Astrocyte (in vitro differentiated cells and primary cell): ENCODE data around the gene CD300E.

Source experiments
- EZH2 ChIP-seq: IDR thresholded peaks from 2 replicates; pipeline ENCODE4 v1.6.1; 2012; ENCODE audit warnings: mild to moderate bottlenecking, low read length, inconsistent platforms; ENCODE audit not compliant: insufficient read depth
- TF ChIP-seq, protein P1 (sequence below): IDR thresholded peaks from 2 replicates; pipeline ENCODE4 v1.5.1; 2011; ENCODE audit warnings: low read depth, mild to moderate bottlenecking, inconsistent platforms, low read length, moderate library complexity; ENCODE audit not compliant: insufficient read depth

DNA sequence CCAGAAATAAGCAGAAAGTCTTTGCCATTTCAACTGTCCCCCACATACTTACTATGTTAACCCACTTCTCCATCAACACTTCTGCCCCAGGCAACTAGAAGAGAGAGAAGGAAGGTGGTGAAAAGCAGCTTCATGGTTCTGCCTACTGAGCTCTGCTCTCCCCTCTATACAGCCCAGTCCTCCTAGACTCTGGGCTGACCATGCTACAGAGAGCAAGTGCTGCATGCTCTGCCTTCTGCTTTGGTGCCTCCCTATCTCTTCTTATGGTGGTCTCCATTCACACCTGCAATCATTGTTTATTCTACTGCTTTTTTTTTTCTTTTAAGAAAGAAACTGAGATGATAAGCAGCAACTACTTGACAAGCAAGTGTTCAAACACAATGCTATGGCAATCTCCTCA, 20.3 kb upstream of the CD300E start:
- TF ChIP-seq, protein P1, sequence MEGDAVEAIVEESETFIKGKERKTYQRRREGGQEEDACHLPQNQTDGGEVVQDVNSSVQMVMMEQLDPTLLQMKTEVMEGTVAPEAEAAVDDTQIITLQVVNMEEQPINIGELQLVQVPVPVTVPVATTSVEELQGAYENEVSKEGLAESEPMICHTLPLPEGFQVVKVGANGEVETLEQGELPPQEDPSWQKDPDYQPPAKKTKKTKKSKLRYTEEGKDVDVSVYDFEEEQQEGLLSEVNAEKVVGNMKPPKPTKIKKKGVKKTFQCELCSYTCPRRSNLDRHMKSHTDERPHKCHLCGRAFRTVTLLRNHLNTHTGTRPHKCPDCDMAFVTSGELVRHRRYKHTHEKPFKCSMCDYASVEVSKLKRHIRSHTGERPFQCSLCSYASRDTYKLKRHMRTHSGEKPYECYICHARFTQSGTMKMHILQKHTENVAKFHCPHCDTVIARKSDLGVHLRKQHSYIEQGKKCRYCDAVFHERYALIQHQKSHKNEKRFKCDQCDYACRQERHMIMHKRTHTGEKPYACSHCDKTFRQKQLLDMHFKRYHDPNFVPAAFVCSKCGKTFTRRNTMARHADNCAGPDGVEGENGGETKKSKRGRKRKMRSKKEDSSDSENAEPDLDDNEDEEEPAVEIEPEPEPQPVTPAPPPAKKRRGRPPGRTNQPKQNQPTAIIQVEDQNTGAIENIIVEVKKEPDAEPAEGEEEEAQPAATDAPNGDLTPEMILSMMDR = no peak
- no peak for TF ChIP-seq EZH2
